Activated CD8-positive, alpha-beta memory T cell treated with anti-CD3 and anti-CD28 coated beads for 4 hours (primary cell): Measurements from ENCODE around the gene SRGAP3.

Experiments
- DNase-seq, 2 donors: peaks; one replicate each; pipeline ENCODE4 v3.0.0-alpha.2; 2020; ENCODE audit warnings: low read depth in 2 of 2

SRGAP3 gene

GRCh38 chr3:9116336-9116735 lies 133.1 kb downstream of the SRGAP3 start:
- no peak for DNase-seq

GRCh38 chr3:9115336-9115735 lies 134.1 kb downstream of the SRGAP3 start:
- no peak for DNase-seq

- no peak for DNase-seq
Observed at GRCh38 chr3:9113040-9113439, 136.4 kb downstream of the SRGAP3 start.

GRCh38 chr3:9111866-9112265 lies 137.6 kb downstream of the SRGAP3 start:
- DNase-seq: no peak

- no peak for DNase-seq
Observed at GRCh38 chr3:9111417-9111816, 138.0 kb downstream of the SRGAP3 start.

GRCh38 chr3:9110802-9111201 lies 138.6 kb downstream of the SRGAP3 start:
- no peak for DNase-seq

- DNase-seq: no peak
Observed at GRCh38 chr3:9110316-9110715, 139.1 kb downstream of the SRGAP3 start.

GRCh38 chr3:9109568-9109914 lies 139.9 kb downstream of the SRGAP3 start:
- no peak for DNase-seq

- DNase-seq: no peak
Observed at GRCh38 chr3:9108876-9109567, 140.4 kb downstream of the SRGAP3 start.

- DNase-seq: no peak
Observed at GRCh38 chr3:9107738-9108137, 141.7 kb downstream of the SRGAP3 start.

GRCh38 chr3:9105421-9105820 lies 144.0 kb downstream of the SRGAP3 start:
- no peak for DNase-seq

GRCh38 chr3:9104121-9104520 lies 145.3 kb downstream of the SRGAP3 start:
- no peak for DNase-seq

- DNase-seq: no peak
Observed at GRCh38 chr3:9102240-9102981, 147.0 kb downstream of the SRGAP3 start.

- no peak for DNase-seq
Observed at GRCh38 chr3:9101286-9101685, 148.2 kb downstream of the SRGAP3 start.

- DNase-seq: no peak
Observed at GRCh38 chr3:9100513-9100894, 148.9 kb downstream of the SRGAP3 start.

- DNase-seq: no peak
Observed at GRCh38 chr3:9099702-9100512, 149.5 kb downstream of the SRGAP3 start.

- no peak for DNase-seq
Observed at GRCh38 chr3:9098716-9099675, 150.4 kb downstream of the SRGAP3 start.

GRCh38 chr3:9097495-9097894 lies 152.0 kb downstream of the SRGAP3 start:
- DNase-seq: no peak

GRCh38 chr3:9091486-9092235 lies 157.8 kb downstream of the SRGAP3 start:
- no peak for DNase-seq

GRCh38 chr3:9088441-9089353 lies 160.7 kb downstream of the SRGAP3 start:
- DNase-seq: no peak
